GM12874 (cell line): ENCODE results near the gene FAXC.

Experiments used
- CTCF ChIP-seq: IDR thresholded peaks from 2 replicates; pipeline ENCODE4 v1.5.1; 2011; ENCODE audit warnings: low read depth, mild to moderate bottlenecking, control low read depth, low read length, moderate library complexity; ENCODE audit not compliant: insufficient read depth

FAXC gene

GRCh38 chr6:99225172-99225571, 124.3 kb downstream of the FAXC start:
- no peak for TF ChIP-seq CTCF
